Heart left ventricle (tissue), 13 donors: ENCODE results near the gene NUP62.

Experiments used
- POLR2A ChIP-seq, 2 donors: fragments of 450-650 bp; IDR thresholded peaks; one replicate each; pipeline ENCODE4 v1.6.1; 2017; ENCODE audit warnings: antibody characterized with exemption in 2 of 2, mild to moderate bottlenecking in 2 of 2, moderate library complexity in 2 of 2
- TF ChIP-seq, protein P1 (sequence below), 12 donors: fragments of 200-600 bp; sonication (generic) in 4 of 12; IDR thresholded peaks; one replicate each; pipeline versions ENCODE4 v1.5.0 to v1.8.0; 2018 to 2022; ENCODE audit warnings: antibody characterized with exemption in 12 of 12, mild to moderate bottlenecking in 5 of 12
- donor health status: ischemic (EF 13 %, LVEDD 7.1; RV severe dilation, severe dysfunction).
- donor health status: DM: no; HTN: yes; CAD: no.
- donor health status: DM: no; HTN: no; CAD: no.
- donor health status: ischemic (EF 25% LVEDD 6.9; RV normal size, moderate dysfunction).
- donor health status: ischemic (EF 25% LVEDD 5.7; RV mildly dilated, moderate dysfunction).
- donor health status: ischemic (EF 35%, LVEDD 5.7; RV mildly dilated, moderate dysfunction).
- donor health status: nonischemic (EF 11% LVEDD 7.7; RV severe dilation, severe dysfunction).
- donor health status: DM: yes; HTN: yes; CAD: no.
- donor health status: PGD.
- donor health status: ischemic (EF 29% LVEDD 5.4; RV normal size, mild dysfunction).
- donor health status: nonischemic (EF 23%, LVEDD 6.1; RV moderate dilation, normal function).

DNA sequence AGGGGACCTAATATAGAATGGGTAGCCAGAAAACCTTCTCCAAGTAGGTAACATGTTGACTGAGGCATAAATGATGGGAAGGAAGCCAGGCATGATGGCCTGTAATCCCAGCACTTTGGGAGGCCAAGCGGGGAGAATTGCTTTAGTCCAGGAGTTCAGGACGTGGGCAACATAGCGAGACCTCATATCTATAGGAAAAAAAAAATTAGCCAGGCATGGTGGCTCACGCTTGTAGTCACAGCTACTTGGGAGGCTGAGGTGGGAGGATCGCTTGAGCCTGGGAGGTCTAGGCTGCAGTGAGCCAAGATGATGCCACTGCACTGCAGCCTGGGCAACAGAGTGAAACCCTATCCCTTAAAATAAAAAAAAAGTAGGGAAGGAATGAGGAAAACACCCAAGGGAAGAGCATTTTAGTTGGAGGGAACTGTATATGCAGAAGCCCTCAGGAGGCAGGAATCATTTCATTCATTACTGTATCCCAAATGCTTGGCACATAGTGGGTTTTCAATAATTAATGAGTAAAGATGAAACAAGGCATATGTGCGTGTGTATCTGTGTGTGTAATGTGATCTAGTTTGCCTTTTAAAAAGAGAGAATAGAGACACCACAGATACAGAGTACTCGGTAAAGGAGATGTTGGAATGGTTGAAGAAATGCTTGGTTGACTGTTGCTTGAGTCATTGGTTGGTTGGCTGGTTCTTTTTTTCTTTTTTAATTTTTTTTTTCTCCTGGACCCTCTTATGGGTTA lies 2.2 kb upstream of the NUP62 start:
- TF ChIP-seq, protein P1, sequence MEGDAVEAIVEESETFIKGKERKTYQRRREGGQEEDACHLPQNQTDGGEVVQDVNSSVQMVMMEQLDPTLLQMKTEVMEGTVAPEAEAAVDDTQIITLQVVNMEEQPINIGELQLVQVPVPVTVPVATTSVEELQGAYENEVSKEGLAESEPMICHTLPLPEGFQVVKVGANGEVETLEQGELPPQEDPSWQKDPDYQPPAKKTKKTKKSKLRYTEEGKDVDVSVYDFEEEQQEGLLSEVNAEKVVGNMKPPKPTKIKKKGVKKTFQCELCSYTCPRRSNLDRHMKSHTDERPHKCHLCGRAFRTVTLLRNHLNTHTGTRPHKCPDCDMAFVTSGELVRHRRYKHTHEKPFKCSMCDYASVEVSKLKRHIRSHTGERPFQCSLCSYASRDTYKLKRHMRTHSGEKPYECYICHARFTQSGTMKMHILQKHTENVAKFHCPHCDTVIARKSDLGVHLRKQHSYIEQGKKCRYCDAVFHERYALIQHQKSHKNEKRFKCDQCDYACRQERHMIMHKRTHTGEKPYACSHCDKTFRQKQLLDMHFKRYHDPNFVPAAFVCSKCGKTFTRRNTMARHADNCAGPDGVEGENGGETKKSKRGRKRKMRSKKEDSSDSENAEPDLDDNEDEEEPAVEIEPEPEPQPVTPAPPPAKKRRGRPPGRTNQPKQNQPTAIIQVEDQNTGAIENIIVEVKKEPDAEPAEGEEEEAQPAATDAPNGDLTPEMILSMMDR (IDR thresholded peaks at IDR 0.05), result no peak
- TF ChIP-seq POLR2A (IDR thresholded peaks at IDR 0.05), result no peak
